CD14-positive monocyte (primary cell): ENCODE results near the gene DNAJB11. TPM values are rescaled to one million over a fixed set of nuclear protein-coding genes. Genes with fewer than 3 reads are reported as not detected.

ENCODE experiments used
- DNase-seq, 3 donors: peaks; one replicate each; pipeline ENCODE4 v3.0.0-alpha.2; 2011 to 2022
- H2AFZ ChIP-seq: 2 replicates; pipeline ENCODE4 v1.6.0; 2012; ENCODE audit warnings: mild to moderate bottlenecking, low read depth, low read length, inconsistent platforms; ENCODE audit not compliant: insufficient read depth, poor library complexity, severe bottlenecking
- H3K27ac ChIP-seq, 2 donors: 1 replicate in 1 of 2; 2 replicates in 1 of 2; pipeline ENCODE4 v1.5.1; 2012 to 2013; ENCODE audit warnings: low read length in 2 of 2, control low read depth in 1 of 2, inconsistent platforms in 1 of 2, low read depth in 1 of 2, mild to moderate bottlenecking in 1 of 2
- H3K27me3 ChIP-seq, 2 donors: one replicate each; pipeline versions ENCODE4 v1.6.0 to v1.6.1; 2011 to 2013; ENCODE audit warnings: low read length in 2 of 2; ENCODE audit not compliant: control insufficient read depth in 2 of 2, insufficient read depth in 2 of 2
- H3K36me3 ChIP-seq, 2 donors: replicated peaks in 1 of 2; 1 replicate in 1 of 2; 2 replicates in 1 of 2; pipeline versions ENCODE4 v1.5.1 to v1.6.1; 2012 to 2013; ENCODE audit warnings: low read length in 2 of 2, control low read depth in 1 of 2, inconsistent platforms in 1 of 2, mild to moderate bottlenecking in 1 of 2; ENCODE audit not compliant: insufficient read depth in 2 of 2, control insufficient read depth in 1 of 2
- H3K4me1 ChIP-seq, 2 donors: 1 replicate in 1 of 2; 2 replicates in 1 of 2; pipeline versions ENCODE4 v1.5.1 to v1.6.1; 2012 to 2013; ENCODE audit warnings: low read length in 2 of 2, control low read depth in 1 of 2, inconsistent platforms in 1 of 2, mild to moderate bottlenecking in 1 of 2, moderate library complexity in 1 of 2; ENCODE audit not compliant: insufficient read depth in 2 of 2, control insufficient read depth in 1 of 2
- H3K4me2 ChIP-seq: replicated peaks from 2 replicates; pipeline ENCODE3; 2012; ENCODE audit warnings: low read length, moderate library complexity, mild to moderate bottlenecking; ENCODE audit not compliant: poor library complexity, severe bottlenecking; ENCODE audit errors: extremely low read depth
- H3K4me3 ChIP-seq, 3 experiments: fragments of 200-600 bp in 1 of 3; sonication (generic) in 1 of 3; replicated peaks in 1 of 3; 1 replicate in 2 of 3; 2 replicates in 1 of 3; pipeline ENCODE4 v1.5.1; 2011 to 2013; ENCODE audit warnings: low read length in 3 of 3, mild to moderate bottlenecking in 3 of 3, control low read depth in 2 of 3, low read depth in 2 of 3, inconsistent platforms in 1 of 3, moderate library complexity in 1 of 3
- H3K79me2 ChIP-seq: 2 replicates; pipeline ENCODE4 v1.6.0; 2012; ENCODE audit warnings: mild to moderate bottlenecking, control low read depth, inconsistent platforms, low read length, moderate library complexity; ENCODE audit not compliant: insufficient read depth
- H3K9ac ChIP-seq: 2 replicates; pipeline ENCODE4 v1.6.0; 2017; ENCODE audit warnings: low read length, mild to moderate bottlenecking; ENCODE audit not compliant: insufficient read depth, poor library complexity, severe bottlenecking
- H3K9me3 ChIP-seq, 2 donors: replicated peaks in 1 of 2; 1 replicate in 1 of 2; 2 replicates in 1 of 2; pipeline versions ENCODE4 v1.5.1 to v1.6.1; 2012 to 2013; ENCODE audit warnings: low read length in 2 of 2, control low read depth in 1 of 2; ENCODE audit not compliant: control insufficient read depth in 1 of 2, insufficient read depth in 1 of 2
- H4K20me1 ChIP-seq: 2 replicates; pipeline ENCODE4 v1.6.0; 2012; ENCODE audit warnings: mild to moderate bottlenecking, low read length, control low read depth, moderate library complexity; ENCODE audit not compliant: insufficient read depth
- H3K27ac Mint-ChIP-seq, 7 donors: one replicate each; pipeline ENCODE4 v1.8.0; 2020; ENCODE audit warnings: mild to moderate bottlenecking in 7 of 7, mixed read lengths in 7 of 7, moderate library complexity in 6 of 7, inconsistent platforms in 2 of 7
- H3K27me3 Mint-ChIP-seq, 3 donors: one replicate each; pipeline ENCODE4 v1.8.0; 2021 to 2022; ENCODE audit warnings: low read depth in 3 of 3, mild to moderate bottlenecking in 3 of 3, mixed read lengths in 3 of 3, moderate library complexity in 3 of 3, inconsistent platforms in 1 of 3
- H3K36me3 Mint-ChIP-seq, 2 donors: one replicate each; pipeline ENCODE4 v1.8.0; 2020; ENCODE audit warnings: mixed read lengths in 2 of 2, inconsistent platforms in 1 of 2, mild to moderate bottlenecking in 1 of 2
- H3K4me1 Mint-ChIP-seq: one replicate; pipeline ENCODE4 v1.8.0; 2020; ENCODE audit warnings: mild to moderate bottlenecking, mixed read lengths
- H3K4me3 Mint-ChIP-seq, 2 donors: one replicate each; pipeline ENCODE4 v1.8.0; 2020; ENCODE audit warnings: mild to moderate bottlenecking in 2 of 2, mixed read lengths in 2 of 2, moderate library complexity in 1 of 2
- H3K9me3 Mint-ChIP-seq, 7 donors: one replicate each; pipeline ENCODE4 v1.8.0; 2020 to 2022; ENCODE audit warnings: mixed read lengths in 7 of 7, mild to moderate bottlenecking in 6 of 7, moderate library complexity in 6 of 7, inconsistent platforms in 2 of 7
- WGBS: methylation state at CpG from one replicate; pipeline ENCODE4 v1.1.5; 2013; ENCODE audit warnings: missing lambda C conversion rate; ENCODE audit not compliant: insufficient coverage; 5-methylcytosine and 5-hydroxymethylcytosine counted together
- intact Hi-C, 2 donors: fragments of 100-400 bp; cut with micrococcal nuclease; formaldehyde crosslinking; loops; one replicate each; pipeline versions ENCODE4 v1.15.0 to v1.15.1; 2023
- polyA plus RNA-seq, 3 donors: library from polyadenylated mRNA; depleted of rRNA in 1 of 3; unstranded in 2 of 3; stranded (reverse) in 1 of 3; fragments of 300-500 nt in 2 of 3; fragments of >200 nt in 1 of 3; fragmentation: Illumina TruSeq in 2 of 3; gene quantifications; 1 replicate in 2 of 3; 2 replicates in 1 of 3; pipeline ENCODE4 v1.2.3, GENCODE V29; 2012 to 2021
- TF ChIP-seq, protein P1 (sequence below): fragments of 200-600 bp; IDR thresholded peaks from one replicate; pipeline ENCODE4 v1.8.0; 2022; ENCODE audit warnings: antibody characterized with exemption, mild to moderate bottlenecking

DNAJB11 gene
- polyA plus RNA-seq, 3 donors, result 32.5 to 45.8 (median 44.6) TPM

DNA sequence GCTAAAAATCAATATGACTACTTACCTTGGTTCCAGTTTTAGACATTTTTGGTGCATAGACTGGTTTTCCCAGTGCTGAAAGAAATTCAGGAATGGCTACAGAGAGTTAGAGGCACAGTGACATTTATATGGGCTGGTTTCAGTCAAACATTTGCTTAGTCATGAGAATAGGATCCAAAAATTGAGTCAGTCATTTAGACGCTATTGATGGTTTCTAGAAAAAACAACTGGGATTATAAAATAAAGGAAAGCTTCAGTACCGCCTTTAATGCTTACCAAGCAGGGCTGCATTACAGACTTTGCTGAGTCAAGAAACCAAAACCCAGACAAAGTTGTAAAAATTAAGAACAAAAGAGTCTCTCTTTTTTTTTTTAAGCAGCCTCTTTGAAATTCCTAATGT, 26.2 kb upstream of the DNAJB11 start, which contains the start of gene CRYGS:
CRYGS (minus strand) TSS at position 100 of the 400 bp plus-strand sequence; CDS start at position 46, 54 bp downstream.
- intact Hi-C loops, result loop anchor here (5.0 kb wide), 2 partner anchors 287 to 562 kb away; no protein-coding TSS in a partner anchor
- Histone ChIP-seq H3K79me2 (no peaks in the 10 kb centered on the region), H3K27me3 (no peaks in the 10 kb centered on the region), H4K20me1 (no peaks in the 10 kb centered on the region), H3K27ac (no peak within 1 kb of the TSS), H3K4me1 (peaks cover 3 to 5% of the 10 kb centered on the region in 2 donors), H3K4me3 (no peak within 1 kb of the TSS), H3K4me2 (no peak within 1 kb of the TSS), H2AFZ (no peak within 1 kb of the TSS), H3K9ac (no peak within 1 kb of the TSS), H3K9me3 (no peaks in the 10 kb centered on the region), H3K36me3 (peaks cover 25 to 39% of the 10 kb centered on the region in 2 donors)
- TF ChIP-seq, protein P1, sequence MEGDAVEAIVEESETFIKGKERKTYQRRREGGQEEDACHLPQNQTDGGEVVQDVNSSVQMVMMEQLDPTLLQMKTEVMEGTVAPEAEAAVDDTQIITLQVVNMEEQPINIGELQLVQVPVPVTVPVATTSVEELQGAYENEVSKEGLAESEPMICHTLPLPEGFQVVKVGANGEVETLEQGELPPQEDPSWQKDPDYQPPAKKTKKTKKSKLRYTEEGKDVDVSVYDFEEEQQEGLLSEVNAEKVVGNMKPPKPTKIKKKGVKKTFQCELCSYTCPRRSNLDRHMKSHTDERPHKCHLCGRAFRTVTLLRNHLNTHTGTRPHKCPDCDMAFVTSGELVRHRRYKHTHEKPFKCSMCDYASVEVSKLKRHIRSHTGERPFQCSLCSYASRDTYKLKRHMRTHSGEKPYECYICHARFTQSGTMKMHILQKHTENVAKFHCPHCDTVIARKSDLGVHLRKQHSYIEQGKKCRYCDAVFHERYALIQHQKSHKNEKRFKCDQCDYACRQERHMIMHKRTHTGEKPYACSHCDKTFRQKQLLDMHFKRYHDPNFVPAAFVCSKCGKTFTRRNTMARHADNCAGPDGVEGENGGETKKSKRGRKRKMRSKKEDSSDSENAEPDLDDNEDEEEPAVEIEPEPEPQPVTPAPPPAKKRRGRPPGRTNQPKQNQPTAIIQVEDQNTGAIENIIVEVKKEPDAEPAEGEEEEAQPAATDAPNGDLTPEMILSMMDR, result no peak
- DNase-seq, result no peak
- Mint-ChIP-seq H3K9me3 (no peaks in the 10 kb centered on the region), H3K27ac (peak within 1 kb of the TSS in 1 of 7 donors; percentile 50), H3K4me3 (no peak within 1 kb of the TSS), H3K4me1 (peaks cover 5% of the 10 kb centered on the region), H3K27me3 (peaks cover 0 to 2% (median 0%) of the 10 kb centered on the region in 3 donors), H3K36me3 (peaks cover 30 to 42% of the 10 kb centered on the region in 2 donors)
- 100% methylated on average over 1 of the region's 2 CpGs for WGBS

- DNase-seq, result no peak
- Histone ChIP-seq H3K27me3 (no peaks in the 10 kb centered on the region), H3K9me3 (no peaks in the 10 kb centered on the region), H3K4me2 (no peak overlapping the region), H3K4me3 (no peak overlapping the region), H4K20me1 (no peaks in the 10 kb centered on the region), H3K36me3 (peaks cover 41 to 78% of the 10 kb centered on the region in 2 donors), H2AFZ (no peak overlapping the region), H3K27ac (no peak overlapping the region), H3K4me1 (no peaks in the 10 kb centered on the region), H3K79me2 (no peaks in the 10 kb centered on the region), H3K9ac (no peak overlapping the region)
- H3K4me3 Mint-ChIP-seq, result no peak overlapping the region
- peaks cover 2% of the 10 kb centered on the region for H3K4me1 Mint-ChIP-seq
- TF ChIP-seq, protein P1, result no peak
- intact Hi-C loops, result no loop called here
- peaks cover 0 to 2% (median 0%) of the 10 kb centered on the region in 3 donors for H3K27me3 Mint-ChIP-seq
- no peaks in the 10 kb centered on the region for H3K9me3 Mint-ChIP-seq
- no peak overlapping the region for H3K27ac Mint-ChIP-seq
- H3K36me3 Mint-ChIP-seq, result peaks cover 50 to 70% of the 10 kb centered on the region in 2 donors
- WGBS, result 100% methylated on average over 1 of the region's 3 CpGs
Observed at GRCh38 chr3:186549497-186549896, 21.0 kb upstream of the DNAJB11 start.
